ENCODE measurements around the gene CELA3B.
"Not testable (repeated sequence)": the region's sequence is repeated elsewhere in the genome, so short reads cannot be mapped to it uniquely, and the experiment has no call there.

The CELA3B gene

DNA sequence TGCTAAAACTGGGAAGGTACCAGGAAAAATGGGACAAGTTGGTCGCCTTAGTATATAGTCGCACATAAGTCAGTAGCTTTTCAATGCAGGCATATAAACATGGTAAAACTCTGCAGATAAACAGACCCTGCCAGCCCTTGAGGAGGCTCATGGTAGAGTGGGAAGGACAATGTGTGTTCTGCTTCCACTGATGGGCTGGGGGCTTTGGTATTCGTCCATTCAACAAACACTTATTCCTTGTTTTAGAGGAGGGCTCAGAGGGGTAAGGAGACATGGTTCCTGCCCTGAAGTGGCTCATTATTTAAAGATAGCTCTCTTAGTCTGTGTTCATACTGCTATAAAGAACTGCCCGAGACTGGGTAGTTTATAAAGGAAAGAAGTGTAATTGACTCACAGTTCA lies 35.9 kb downstream of the CELA3B start:
- DNase-seq (ENCODE audit: low spot score): not testable (repeated sequence)

DNA sequence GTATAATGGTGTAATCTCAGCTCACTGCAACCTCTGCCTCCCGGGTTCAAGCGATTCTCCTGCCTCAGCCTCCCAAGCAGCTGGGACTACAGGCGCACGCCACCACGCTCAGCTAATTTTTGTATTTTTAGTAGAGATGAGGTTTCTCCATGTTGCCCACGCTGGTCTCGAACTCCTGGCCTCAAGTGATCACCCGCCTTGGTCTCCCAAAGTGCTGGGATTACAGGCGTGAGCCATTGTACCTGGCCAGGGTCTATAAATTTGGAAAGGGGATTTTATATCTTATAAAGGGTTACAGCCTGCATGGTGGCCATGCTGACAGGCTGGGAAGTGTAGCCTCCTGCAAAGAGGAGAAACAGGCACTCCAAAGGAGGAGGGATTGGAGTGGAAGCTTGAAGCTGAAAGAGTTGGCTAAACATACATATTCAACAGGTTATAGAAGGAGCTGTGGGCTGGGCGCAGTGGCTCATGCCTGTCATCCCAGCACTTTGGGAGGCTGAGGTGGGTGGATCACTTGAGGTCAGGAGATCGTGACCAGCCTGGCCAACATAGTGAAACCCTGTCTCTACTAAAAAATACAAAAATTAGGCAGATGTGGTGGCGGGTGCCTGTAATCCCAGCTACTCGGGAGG lies 37.9 kb downstream of the CELA3B start:
- not testable (repeated sequence) for DNase-seq (ENCODE audit: low spot score)

DNA sequence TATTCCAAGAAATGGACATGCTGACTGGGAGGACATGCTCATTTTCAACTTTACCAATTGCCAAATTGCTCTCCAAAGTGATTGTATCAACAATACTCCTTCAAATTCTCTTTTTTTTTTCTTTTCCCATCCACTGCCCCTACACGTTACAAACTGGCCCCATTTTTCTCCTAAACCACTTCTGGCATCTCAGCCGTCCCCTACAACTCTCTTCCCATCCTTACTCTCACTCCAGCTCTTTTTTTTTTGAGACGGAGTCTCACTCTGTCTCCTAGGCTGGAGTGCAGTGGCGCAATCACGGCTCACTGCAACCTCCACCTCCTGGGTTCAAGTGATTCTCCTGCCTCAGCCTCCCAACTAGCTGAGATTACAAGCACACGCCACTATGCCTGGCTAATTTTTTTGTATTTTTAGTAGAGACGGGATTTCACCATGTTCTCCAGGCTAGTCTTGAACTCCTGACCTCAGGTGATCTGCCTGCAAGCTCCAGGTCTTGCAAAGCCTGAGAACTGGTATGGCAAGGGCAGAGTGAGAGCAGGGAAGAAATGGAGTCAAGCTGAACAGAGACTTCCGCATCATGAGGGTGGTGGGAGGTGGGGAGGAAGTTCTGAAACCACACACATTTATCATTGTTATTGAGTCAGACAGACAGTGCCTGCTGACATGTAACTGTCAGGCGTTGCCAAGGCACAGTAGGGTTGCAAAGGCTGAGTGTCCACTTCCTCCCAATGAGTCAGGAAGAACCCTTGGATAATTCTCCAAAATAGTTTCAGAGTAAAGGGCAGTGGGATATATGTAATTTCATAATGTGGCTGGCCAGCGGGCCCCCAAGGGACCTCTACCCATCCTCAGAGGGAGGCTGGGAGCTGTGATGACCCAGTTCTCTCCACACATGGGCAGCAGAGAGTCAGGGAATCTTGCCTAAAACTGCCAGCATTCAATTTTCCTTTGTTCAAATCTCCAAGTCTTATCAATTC lies 42.0 kb downstream of the CELA3B start:
- peak; percentile 23 for DNase-seq (ENCODE audit: low spot score)

DNA sequence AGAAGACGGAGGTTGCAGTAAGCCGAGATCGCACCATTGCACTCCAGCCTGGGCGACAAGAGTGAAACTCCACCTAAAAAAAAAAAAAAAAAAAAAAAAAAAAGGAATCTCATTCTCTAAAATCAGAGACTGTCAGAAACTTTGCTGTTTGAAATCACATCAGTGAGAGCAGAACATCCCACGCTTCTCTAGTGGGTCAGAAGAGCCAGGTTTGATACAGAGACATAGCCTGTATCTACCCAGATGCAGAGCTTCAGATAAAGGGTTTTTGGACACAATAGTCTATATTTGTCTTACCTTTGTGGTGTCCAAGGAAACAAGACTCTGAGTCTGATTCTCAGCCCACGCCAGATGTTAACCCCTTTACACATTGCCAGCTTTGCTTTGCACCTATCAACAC lies 44.2 kb downstream of the CELA3B start:
- no peak for DNase-seq (ENCODE audit: low spot score)

DNA sequence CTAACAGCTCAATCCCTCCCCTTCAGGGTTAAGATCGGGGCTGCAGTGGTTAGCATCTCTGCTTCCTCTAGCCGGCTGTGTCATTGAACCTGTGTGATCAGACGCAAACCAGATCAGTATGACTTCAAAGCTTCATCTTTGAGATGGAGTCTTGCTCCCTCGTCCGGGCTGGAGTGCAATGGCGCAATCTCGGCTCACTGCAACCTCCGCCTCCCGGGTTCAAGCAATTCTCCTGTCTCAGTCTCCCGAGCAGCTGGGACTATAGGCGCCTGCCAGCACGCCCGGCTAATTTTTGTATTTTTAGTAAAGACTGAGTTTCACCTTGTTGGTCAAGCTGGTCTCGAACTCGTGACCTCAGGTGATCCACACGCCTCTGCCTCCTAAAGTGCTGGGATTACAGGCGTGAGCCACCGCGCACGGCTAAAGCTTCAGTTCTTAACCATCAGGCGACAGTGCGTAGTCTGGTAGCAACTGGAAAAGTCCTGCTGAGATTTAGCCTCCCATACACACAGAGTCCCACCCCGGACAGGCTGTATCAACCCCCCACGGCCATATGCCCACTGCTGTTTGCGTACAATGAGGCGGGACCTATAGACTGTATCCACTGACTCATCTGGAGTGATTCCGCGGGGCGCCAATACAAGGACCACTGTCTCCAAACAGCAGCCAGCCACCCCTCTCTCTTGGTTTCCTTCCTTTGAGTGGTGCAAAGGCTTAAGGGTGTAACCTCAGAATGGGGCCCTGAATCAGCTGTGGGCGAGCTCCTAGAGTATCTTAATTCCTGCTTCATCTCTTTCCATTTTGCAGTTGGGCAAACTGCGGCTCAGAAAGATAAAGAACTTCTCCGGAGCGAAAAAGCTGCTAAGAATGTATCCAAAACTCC lies 47.9 kb downstream of the CELA3B start:
- peak; percentile 69 for DNase-seq (ENCODE audit: low spot score)

DNA sequence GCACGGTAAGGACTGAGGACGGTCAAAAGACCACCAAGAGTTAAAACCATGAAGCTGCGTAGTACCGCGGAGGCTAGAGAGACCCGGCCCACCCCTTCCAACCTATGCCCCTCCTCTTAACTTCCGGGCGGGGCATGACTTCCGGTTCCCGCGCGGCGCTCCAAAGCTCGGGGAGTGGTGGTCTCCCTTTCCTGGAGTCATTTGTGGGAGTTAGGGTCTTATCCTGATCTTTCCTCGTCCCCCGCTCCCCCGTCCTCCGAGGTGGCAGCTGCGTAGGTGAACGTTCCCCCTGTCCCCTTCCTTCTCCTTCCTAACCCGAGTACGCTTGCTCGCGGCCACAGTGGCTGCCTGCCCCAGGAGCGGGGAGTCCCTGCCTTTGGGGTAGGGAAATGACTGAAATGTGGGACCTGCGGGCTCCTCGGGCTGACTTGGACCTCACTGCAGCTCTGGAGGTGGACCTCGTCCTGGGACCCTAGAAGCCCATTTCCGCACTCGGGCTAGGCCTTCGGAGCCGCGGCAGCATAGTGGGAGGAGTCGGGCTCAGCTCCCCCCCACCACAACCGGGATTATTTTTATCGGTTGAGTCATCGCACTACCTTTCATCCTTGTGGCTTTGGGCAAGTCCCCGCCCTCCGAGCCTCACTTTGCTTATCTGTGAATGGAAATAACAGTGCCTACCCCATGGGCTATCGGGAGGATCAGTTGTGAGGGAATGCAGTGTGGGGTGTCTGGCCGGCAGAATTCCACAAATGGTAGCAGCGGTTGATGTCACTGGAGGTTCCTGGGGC lies 48.7 kb downstream of the CELA3B start:
- peak; percentile 81 for DNase-seq (ENCODE audit: low spot score)

DNA sequence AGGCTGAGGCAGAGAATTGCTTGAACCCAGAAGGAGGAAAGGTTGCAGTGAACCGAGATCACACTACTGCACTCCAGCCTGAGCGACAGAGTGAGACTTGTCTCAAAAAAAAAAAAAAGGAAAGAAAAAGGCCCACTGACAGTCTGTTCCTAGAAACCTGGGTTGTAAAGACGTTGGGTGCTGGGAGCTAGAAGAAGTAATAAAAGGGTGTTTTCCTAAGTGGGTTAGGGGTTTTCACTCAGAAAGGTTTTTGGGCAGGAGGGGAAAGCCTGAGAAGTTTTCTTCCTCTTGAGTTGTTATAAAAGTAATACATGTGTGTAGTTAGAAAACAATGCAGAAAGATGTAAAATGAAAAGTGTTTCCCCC lies 50.1 kb downstream of the CELA3B start:
- no peak for DNase-seq (ENCODE audit: low spot score)

DNA sequence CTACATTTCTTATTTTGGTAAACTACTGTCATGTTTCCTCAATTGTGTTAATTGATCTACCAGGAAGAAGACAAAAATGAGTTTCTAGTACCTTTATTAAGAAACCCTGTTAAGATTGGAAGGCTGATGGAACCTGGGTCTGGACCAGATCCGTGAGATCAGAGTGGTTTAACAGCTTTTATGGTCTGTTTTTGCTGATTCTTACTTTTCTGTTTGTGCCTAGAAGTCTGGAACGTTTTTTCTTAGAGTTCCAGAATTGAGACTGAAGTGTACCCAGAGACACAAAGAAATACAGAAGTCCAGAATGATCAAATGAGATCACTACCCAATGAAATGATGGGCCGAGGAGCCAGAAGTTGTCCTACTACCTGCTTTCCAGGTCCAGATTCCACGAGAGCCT lies 53.2 kb downstream of the CELA3B start:
- DNase-seq (ENCODE audit: low spot score): no peak

DNA sequence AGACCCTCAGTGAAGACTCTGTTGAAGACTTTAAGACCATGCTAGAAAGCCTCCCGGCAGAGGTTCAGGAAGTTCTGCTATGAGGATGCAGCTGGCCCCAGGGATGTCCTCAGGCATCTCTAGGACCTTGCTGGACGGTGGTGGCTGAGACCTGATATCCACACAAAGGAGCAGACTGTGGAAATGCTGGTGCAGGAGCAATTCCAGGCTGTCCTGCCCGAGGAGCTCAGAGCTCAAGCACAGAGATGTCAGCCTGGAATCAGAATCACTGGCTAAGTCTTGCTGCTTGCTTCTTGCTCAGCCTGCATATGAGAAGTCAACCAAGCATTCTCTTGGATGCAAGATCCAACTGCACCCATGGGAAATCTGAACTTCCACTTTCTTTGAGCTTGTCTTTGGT lies 53.7 kb downstream of the CELA3B start:
- DNase-seq (ENCODE audit: low spot score): no peak

DNA sequence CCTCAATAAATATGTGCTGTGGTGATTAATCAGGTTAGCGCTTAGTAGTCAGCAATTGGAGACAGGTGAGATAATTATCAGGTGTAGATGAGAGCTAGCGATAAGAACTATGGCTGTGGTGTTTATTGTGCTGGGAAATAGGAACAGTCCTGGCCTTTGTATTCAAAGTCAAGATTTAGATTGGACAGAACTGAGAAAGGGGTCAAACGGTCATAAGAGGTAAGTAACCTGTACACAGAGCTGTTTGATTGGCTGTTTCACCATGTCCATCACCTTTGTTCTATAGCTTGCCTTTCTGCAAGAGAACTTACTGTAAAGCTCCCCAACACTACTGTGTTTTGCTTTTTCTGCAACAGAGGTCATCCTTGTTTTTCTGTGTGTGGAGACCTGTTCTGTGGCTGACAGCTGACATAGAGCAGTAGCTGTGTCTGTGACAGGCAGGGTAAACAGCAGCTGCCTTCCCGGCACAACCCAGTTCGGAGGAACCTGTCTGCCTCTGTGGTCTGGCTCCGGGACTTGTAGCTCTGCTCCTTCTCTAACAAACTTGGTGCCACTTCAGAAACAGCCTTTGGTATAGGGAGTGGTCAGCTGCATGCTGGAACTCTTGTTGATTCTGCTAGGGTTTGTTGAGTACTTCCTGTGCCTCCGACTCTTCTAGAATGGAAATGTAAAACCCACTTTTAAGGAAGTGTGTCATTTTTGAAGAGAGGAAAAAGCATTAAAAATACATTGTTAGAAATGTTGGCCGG lies 54.6 kb downstream of the CELA3B start:
- no peak for DNase-seq (ENCODE audit: low spot score)

DNA sequence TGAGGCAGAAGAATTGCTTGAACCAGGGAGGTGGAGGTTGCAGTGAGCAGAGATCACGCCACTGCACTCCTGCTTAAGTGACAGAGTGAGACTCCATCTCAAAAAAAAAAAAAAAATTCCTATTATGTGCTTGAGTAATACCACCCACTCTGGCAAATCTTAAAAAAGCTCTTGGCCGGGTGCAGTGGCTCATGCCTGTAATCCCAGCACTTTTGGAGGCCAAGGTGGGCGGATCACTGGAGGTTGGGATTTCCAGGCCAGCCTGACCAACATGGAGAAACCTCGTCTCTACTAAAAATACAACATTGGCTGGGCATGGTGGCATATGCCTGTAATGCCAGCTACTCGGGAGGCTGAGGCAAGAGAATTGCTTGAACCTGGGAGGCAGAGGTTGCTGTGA lies 58.0 kb downstream of the CELA3B start:
- DNase-seq (ENCODE audit: low spot score): not testable (repeated sequence)

DNA sequence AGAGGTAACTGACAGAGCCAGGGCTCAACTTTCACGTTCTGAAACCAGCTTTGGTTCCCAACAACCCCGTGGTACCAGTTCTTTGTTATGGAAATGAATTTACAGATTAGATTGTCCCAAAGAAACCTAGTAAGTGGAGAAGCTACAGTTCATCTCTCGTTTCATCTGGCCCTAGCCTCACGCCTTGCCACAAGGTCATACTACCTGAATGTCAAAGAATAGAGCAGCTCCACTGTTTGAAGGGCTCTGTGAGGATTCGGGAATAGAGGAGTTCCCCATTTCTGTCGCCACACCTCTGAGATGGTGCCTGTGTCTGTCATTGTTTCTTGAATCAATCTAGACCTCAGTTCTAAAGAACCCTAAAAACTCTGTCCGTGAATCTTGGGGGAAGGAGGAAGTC lies 60.7 kb downstream of the CELA3B start:
- DNase-seq (ENCODE audit: low spot score): no peak

DNA sequence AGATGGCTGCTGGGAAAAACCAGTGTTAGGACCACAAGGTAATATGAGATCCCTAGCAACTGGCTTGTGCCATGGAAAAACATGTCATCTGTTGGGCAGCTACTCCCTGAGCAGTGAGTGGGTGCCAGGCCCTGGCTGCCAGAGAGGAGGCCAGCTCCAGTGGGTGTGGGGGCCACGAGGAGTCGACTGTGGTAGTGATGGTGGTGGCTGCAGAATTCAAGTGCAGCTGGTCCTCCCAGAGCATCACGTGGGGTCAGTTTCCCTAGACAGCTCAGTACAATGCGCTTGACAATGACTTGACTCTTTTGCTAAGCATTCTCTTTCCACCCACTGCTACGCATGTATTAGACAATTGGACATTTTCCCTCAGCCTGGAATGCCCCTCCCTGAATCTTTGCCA lies 61.2 kb downstream of the CELA3B start:
- DNase-seq (ENCODE audit: low spot score): peak; percentile 75
